Sigmoid colon (tissue), 7 donors: ENCODE measurements around the gene EFHB. TPM values are rescaled to one million over a fixed set of nuclear protein-coding genes. Genes with fewer than 3 reads are reported as not detected.
"Not testable (repeated sequence)": the region's sequence is repeated elsewhere in the genome, so short reads cannot be mapped to it uniquely, and the experiment has no call there.

Experiments used
- DNase-seq: peaks from one replicate; pipeline ENCODE4 v3.0.0-alpha.2; 2019
- H3K27ac ChIP-seq, 4 donors: fragments of 200-600 bp; sonication (generic); one replicate each; pipeline ENCODE4 v1.5.1; 2016 to 2019; ENCODE audit warnings: mild to moderate bottlenecking in 1 of 4
- H3K27me3 ChIP-seq, 3 donors: fragments of 200-600 bp; sonication (generic); one replicate each; pipeline ENCODE4 v1.5.1; 2019; ENCODE audit warnings: mild to moderate bottlenecking in 1 of 3
- H3K36me3 ChIP-seq, 4 donors: fragments of 200-600 bp; sonication (generic); one replicate each; pipeline ENCODE4 v1.5.1; 2016 to 2019
- H3K4me1 ChIP-seq, 4 donors: fragments of 200-600 bp; sonication (generic); one replicate each; pipeline ENCODE4 v1.5.1; 2017 to 2019
- H3K4me3 ChIP-seq, 4 donors: fragments of 200-600 bp; sonication (generic); one replicate each; pipeline ENCODE4 v1.5.1; 2017 to 2019; ENCODE audit warnings: mild to moderate bottlenecking in 2 of 4, moderate library complexity in 1 of 4
- H3K9me3 ChIP-seq, 4 donors: fragments of 200-600 bp in 3 of 4; sonication (generic) in 3 of 4; one replicate each; pipeline versions ENCODE4 v1.5.1 to v1.6.1; 2013 to 2019
- EP300 ChIP-seq, 4 donors: sonication (generic); formaldehyde crosslinking; IDR thresholded peaks; one replicate each; pipeline ENCODE4 v1.6.1; 2017; ENCODE audit warnings: antibody characterized with exemption in 4 of 4
- POLR2A ChIP-seq, 2 donors: fragments of 450-650 bp; IDR thresholded peaks; one replicate each; pipeline ENCODE4 v1.6.1; 2016; ENCODE audit warnings: antibody characterized with exemption in 2 of 2, mild to moderate bottlenecking in 2 of 2, moderate library complexity in 2 of 2
- POLR2AphosphoS5 ChIP-seq, 4 donors: sonication (generic); formaldehyde crosslinking; IDR thresholded peaks; one replicate each; pipeline ENCODE4 v1.6.1; 2017; ENCODE audit warnings: antibody characterized with exemption in 4 of 4
- WGBS, 2 donors: extraction: QIAGEN DNeasy Blood & Tissue Kit; methylation state at CpG; one replicate each; pipeline ENCODE4 v1.1.7; 2013; 5-methylcytosine and 5-hydroxymethylcytosine counted together
- intact Hi-C: fragments of 100-400 bp; cut with DNase I; formaldehyde crosslinking; loops from one replicate; pipeline ENCODE4 v1.15.1; 2023
- polyA plus RNA-seq, 3 donors: library from polyadenylated mRNA; stranded (reverse); fragments of 200-250 nt; gene quantifications; one replicate each; pipeline ENCODE4 v1.2.3, GENCODE V29; 2013
- total RNA-seq, 4 donors: library from RNA; depleted of rRNA; stranded (reverse); fragments of >200 nt; gene quantifications; one replicate each; pipeline ENCODE4 v1.1.0, GENCODE V29; 2016
- TF ChIP-seq, protein P1 (sequence below), 4 experiments: fragments of 450-650 bp in 3 of 4; fragments of 200-600 bp in 1 of 4; IDR thresholded peaks; one replicate each; pipeline ENCODE4 v1.5.1; 2016 to 2019; ENCODE audit warnings: antibody characterized with exemption in 4 of 4, mild to moderate bottlenecking in 3 of 4, moderate library complexity in 2 of 4
- donor health status: healthy with polysubstance abuse.
- donor health status: Bipolar disorder and iron deficiency.
- donor health status: healthy.

The EFHB gene
- total and polyA plus RNA-seq, 7 donors = 0.41 to 2.9 (median 0.47) TPM; not detected in 2

GRCh38 chr3:19967208-19967607 is 33.2 kb upstream of the EFHB start:
- TF ChIP-seq EP300 (IDR thresholded peaks at IDR 0.05) (no peak), POLR2A (IDR thresholded peaks at IDR 0.05) (no peak), POLR2AphosphoS5 (IDR thresholded peaks at IDR 0.05) (no peak)
- TF ChIP-seq, protein P1, sequence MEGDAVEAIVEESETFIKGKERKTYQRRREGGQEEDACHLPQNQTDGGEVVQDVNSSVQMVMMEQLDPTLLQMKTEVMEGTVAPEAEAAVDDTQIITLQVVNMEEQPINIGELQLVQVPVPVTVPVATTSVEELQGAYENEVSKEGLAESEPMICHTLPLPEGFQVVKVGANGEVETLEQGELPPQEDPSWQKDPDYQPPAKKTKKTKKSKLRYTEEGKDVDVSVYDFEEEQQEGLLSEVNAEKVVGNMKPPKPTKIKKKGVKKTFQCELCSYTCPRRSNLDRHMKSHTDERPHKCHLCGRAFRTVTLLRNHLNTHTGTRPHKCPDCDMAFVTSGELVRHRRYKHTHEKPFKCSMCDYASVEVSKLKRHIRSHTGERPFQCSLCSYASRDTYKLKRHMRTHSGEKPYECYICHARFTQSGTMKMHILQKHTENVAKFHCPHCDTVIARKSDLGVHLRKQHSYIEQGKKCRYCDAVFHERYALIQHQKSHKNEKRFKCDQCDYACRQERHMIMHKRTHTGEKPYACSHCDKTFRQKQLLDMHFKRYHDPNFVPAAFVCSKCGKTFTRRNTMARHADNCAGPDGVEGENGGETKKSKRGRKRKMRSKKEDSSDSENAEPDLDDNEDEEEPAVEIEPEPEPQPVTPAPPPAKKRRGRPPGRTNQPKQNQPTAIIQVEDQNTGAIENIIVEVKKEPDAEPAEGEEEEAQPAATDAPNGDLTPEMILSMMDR (IDR thresholded peaks at IDR 0.05) = no peak
- Histone ChIP-seq H3K4me3 (no peak overlapping the region), H3K27ac (no peak overlapping the region), H3K36me3 (no peaks in the 10 kb centered on the region), H3K9me3 (no peaks in the 10 kb centered on the region), H3K4me1 (peaks cover 0 to 17% (median 10%) of the 10 kb centered on the region in 4 donors), H3K27me3 (no peaks in the 10 kb centered on the region)
- DNase-seq = no peak
- intact Hi-C loops = no loop called here
- 84 to 89% methylated on average over 6 of the region's 6 CpGs for WGBS, 2 donors

DNA sequence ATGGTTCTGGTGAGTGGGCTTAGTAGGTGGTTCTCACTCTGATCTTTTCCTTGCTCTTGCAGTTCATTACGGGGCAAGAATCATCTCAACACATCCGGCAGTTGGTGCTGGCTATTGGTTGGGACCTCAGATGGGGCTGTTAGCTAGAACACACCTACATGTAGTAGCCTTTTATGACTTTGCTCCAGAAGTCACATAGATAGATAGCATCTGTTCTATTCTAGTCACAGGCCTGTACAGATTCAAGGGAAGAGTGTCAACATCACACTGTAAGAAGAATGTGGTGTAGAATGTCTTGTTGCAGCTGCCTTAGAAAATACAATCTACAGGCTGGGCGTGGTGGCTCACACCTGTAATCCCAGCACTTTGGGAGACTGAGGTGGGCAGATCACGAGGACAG is 27.9 kb upstream of the EFHB start:
- Histone ChIP-seq H3K9me3 (no peaks in the 10 kb centered on the region), H3K27ac (no peak overlapping the region), H3K4me1 (peaks cover 0 to 15% (median 7%) of the 10 kb centered on the region in 4 donors), H3K36me3 (peaks cover 0 to 3% (median 0%) of the 10 kb centered on the region in 4 donors), H3K4me3 (no peak overlapping the region), H3K27me3 (no peaks in the 10 kb centered on the region)
- TF ChIP-seq POLR2AphosphoS5 (IDR thresholded peaks at IDR 0.05) (no peak), POLR2A (IDR thresholded peaks at IDR 0.05) (no peak), EP300 (IDR thresholded peaks at IDR 0.05) (no peak)
- TF ChIP-seq, protein P1 (IDR thresholded peaks at IDR 0.05) = no peak
- 47 to 82% methylated on average over 4 of the region's 4 CpGs for whole genome bisulfite sequencing, 2 donors
- intact Hi-C loops = no loop called here
- no peak for DNase-seq

GRCh38 chr3:19960696-19961095 is 26.7 kb upstream of the EFHB start:
- WGBS, 2 donors = 79 to 86% methylated on average over 4 of the region's 4 CpGs

DNA sequence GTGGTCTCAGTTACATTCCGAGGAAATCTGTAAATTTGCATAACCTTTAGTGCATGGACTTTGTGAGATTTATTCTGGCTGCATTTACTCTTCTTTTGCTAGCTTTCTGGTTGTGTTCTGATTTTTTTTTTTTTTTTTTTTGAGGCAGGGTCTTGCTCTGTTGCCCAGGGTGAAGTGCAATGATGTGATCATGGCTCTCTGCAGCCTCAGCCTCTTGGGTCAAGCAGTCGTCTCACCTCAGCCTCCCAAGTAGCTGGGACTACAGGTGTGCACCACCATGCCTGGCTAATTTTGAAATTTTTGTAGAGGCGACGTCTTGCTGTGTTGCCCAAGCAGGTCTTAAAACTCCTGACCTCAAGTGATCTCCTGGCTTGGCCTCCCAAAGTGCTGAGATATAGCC is 25.5 kb upstream of the EFHB start:
- Histone ChIP-seq H3K4me3 (no peak overlapping the region), H3K9me3 (no peaks in the 10 kb centered on the region), H3K27me3 (no peaks in the 10 kb centered on the region), H3K27ac (no peak overlapping the region), H3K4me1 (peaks cover 0 to 30% (median 17%) of the 10 kb centered on the region in 4 donors), H3K36me3 (peaks cover 0 to 18% (median 2%) of the 10 kb centered on the region in 4 donors)
- 72% methylated on average over 4 of the region's 4 CpGs for WGBS, 2 donors
- intact Hi-C loops = no loop called here
- DNase-seq = no peak
- TF ChIP-seq POLR2AphosphoS5 (IDR thresholded peaks at IDR 0.05) (no peak), POLR2A (IDR thresholded peaks at IDR 0.05) (no peak), EP300 (IDR thresholded peaks at IDR 0.05) (no peak)
- TF ChIP-seq, protein P1 (IDR thresholded peaks at IDR 0.05) = no peak

More at GRCh38 chr3:19960696-19961095, 26.7 kb upstream of the EFHB start:
- TF ChIP-seq EP300 (IDR thresholded peaks at IDR 0.05) = no peak
- no peak for TF ChIP-seq POLR2AphosphoS5 (IDR thresholded peaks at IDR 0.05)
- TF ChIP-seq POLR2A (IDR thresholded peaks at IDR 0.05) = no peak
- TF ChIP-seq, protein P1 (IDR thresholded peaks at IDR 0.05) = no peak
- intact Hi-C loops = no loop called here
- Histone ChIP-seq H3K36me3 (peaks cover 0 to 8% (median 0%) of the 10 kb centered on the region in 4 donors), H3K4me1 (peaks cover 0 to 27% (median 15%) of the 10 kb centered on the region in 4 donors), H3K27ac (no peak overlapping the region), H3K27me3 (no peaks in the 10 kb centered on the region), H3K4me3 (no peak overlapping the region), H3K9me3 (no peaks in the 10 kb centered on the region)
- no peak for DNase-seq

- H3K9me3 ChIP-seq, DNase-seq, H3K4me3 ChIP-seq, intact Hi-C loops, H3K27me3 ChIP-seq, H3K27ac ChIP-seq: not testable (repeated sequence)
- peaks cover 0 to 40% (median 2%) of the 10 kb centered on the region in 4 donors for H3K36me3 ChIP-seq
- H3K4me1 ChIP-seq = peaks cover 0 to 39% (median 14%) of the 10 kb centered on the region in 4 donors
- WGBS, 2 donors = 86 to 91% methylated on average over 9 of the region's 9 CpGs
These were observed 23.3 kb upstream of the EFHB start for GRCh38 chr3:19957354-19957753.
